HEK293 (cell line): Measurements from ENCODE around the gene MASP2.

Experiments
- CTCF ChIP-seq: fragments of 450-650 bp; formaldehyde crosslinking; IDR thresholded peaks from 2 replicates; pipeline ENCODE4 v1.5.1; 2016; ENCODE audit warnings: missing biosample characterization, missing genetic modification characterization
- PRDM2 ChIP-seq: fragments of 450-650 bp; formaldehyde crosslinking; IDR thresholded peaks from 2 replicates; pipeline ENCODE4 v1.5.1; 2016; ENCODE audit warnings: missing biosample characterization, missing genetic modification characterization, borderline replicate concordance
- ZNF274 ChIP-seq, 2 experiments: fragments of 200-500 bp in 1 of 2; fragments of 450-650 bp in 1 of 2; sonication (Bioruptor generic) in 1 of 2; formaldehyde crosslinking in 1 of 2; IDR thresholded peaks; 2 replicates each; pipeline versions ENCODE4 v1.5.1 to v1.6.1; 2014 to 2016; ENCODE audit warnings: borderline replicate concordance in 1 of 2, inconsistent platforms in 1 of 2, low read length in 1 of 2, missing biosample characterization in 1 of 2, missing genetic modification characterization in 1 of 2
- ZNF280C ChIP-seq: fragments of 450-650 bp; formaldehyde crosslinking; IDR thresholded peaks from 2 replicates; pipeline ENCODE4 v1.5.1; 2016; ENCODE audit warnings: missing biosample characterization, missing genetic modification characterization
- ZNF561 ChIP-seq: fragments of 450-650 bp; IDR thresholded peaks from 2 replicates; pipeline ENCODE4 v1.5.1; 2018; ENCODE audit warnings: missing biosample characterization, missing genetic modification characterization, borderline replicate concordance
- ZNF585B ChIP-seq: fragments of 450-650 bp; formaldehyde crosslinking; IDR thresholded peaks from 2 replicates; pipeline ENCODE4 v1.5.1; 2016; ENCODE audit warnings: missing biosample characterization, missing genetic modification characterization
- ZNF670 ChIP-seq: fragments of 450-650 bp; formaldehyde crosslinking; IDR thresholded peaks from 2 replicates; pipeline ENCODE4 v1.5.1; 2016; ENCODE audit warnings: missing biosample characterization, missing genetic modification characterization, low read depth

GRCh38 chr1:11042995-11043874 is 3.8 kb downstream of the MASP2 start:
- TF ChIP-seq CTCF (tag by site-specific recombination) (no peak), ZNF274 (IDR thresholded peaks at IDR 0.05; ENCODE audit: low read length) (no peak), ZNF274 (tag by site-specific recombination; IDR thresholded peaks at IDR 0.05; ENCODE audit: borderline replicate concordance) (no peak), ZNF585B (tag by site-specific recombination) (no peak), ZNF280C (tag by site-specific recombination) (no peak), ZNF561 (tag by site-specific recombination) (no peak), ZNF670 (tag by site-specific recombination) (no peak), PRDM2 (tag by site-specific recombination) (no peak)
